Memory B cell (primary cell): Measurements from ENCODE around the gene SLIRP.

Experiments
- ATAC-seq: fragments of 150-1000 bp; cut with Tn5 transposase; 2 replicates; pipeline ENCODE4 v1.10.0; 2021; ENCODE audit warnings: low read depth, mild to moderate bottlenecking, moderate library complexity
- DNase-seq, 2 donors: peaks; one replicate each; pipeline ENCODE4 v3.0.0; 2022; ENCODE audit warnings: low spot score in 2 of 2
- H3K27ac Mint-ChIP-seq: one replicate; pipeline ENCODE4 v1.8.0; 2022; ENCODE audit warnings: mild to moderate bottlenecking, moderate library complexity, mixed read lengths
- H3K27me3 Mint-ChIP-seq: one replicate; pipeline ENCODE4 v1.8.0; 2022; ENCODE audit warnings: mixed read lengths
- H3K36me3 Mint-ChIP-seq: one replicate; pipeline ENCODE4 v1.8.0; 2022; ENCODE audit warnings: mild to moderate bottlenecking, mixed read lengths
- H3K4me1 Mint-ChIP-seq: one replicate; pipeline ENCODE4 v1.8.0; 2022; ENCODE audit warnings: mixed read lengths
- H3K4me3 Mint-ChIP-seq: one replicate; pipeline ENCODE4 v1.8.0; 2022; ENCODE audit warnings: mild to moderate bottlenecking, moderate library complexity, mixed read lengths
- H3K9me3 Mint-ChIP-seq: one replicate; pipeline ENCODE4 v1.8.0; 2022; ENCODE audit warnings: mixed read lengths

Gene SLIRP

GRCh38 chr14:77761205-77761931 lies 53.5 kb downstream of the SLIRP start:
- Mint-ChIP-seq H3K27me3 (no peaks in the 10 kb centered on the region), H3K9me3 (no peaks in the 10 kb centered on the region), H3K4me3 (peak overlapping the region; percentile 94), H3K4me1 (peaks cover 19% of the 10 kb centered on the region), H3K36me3 (peaks cover 7% of the 10 kb centered on the region), H3K27ac (peak overlapping the region; percentile 97)
- DNase-seq (no peak), ATAC-seq (peak; percentile 8)

GRCh38 chr14:77763316-77763715 lies 55.4 kb downstream of the SLIRP start:
- no peak for ATAC-seq
- no peak for DNase-seq
- Mint-ChIP-seq H3K36me3 (peaks cover 1% of the 10 kb centered on the region), H3K27ac (no peak overlapping the region), H3K4me3 (no peak overlapping the region), H3K27me3 (no peaks in the 10 kb centered on the region), H3K9me3 (no peaks in the 10 kb centered on the region), H3K4me1 (peaks cover 12% of the 10 kb centered on the region)

- Mint-ChIP-seq H3K9me3 (no peaks in the 10 kb centered on the region), H3K36me3 (peaks cover 1% of the 10 kb centered on the region), H3K27me3 (no peaks in the 10 kb centered on the region), H3K4me1 (peaks cover 6% of the 10 kb centered on the region), H3K4me3 (no peak overlapping the region), H3K27ac (no peak overlapping the region)
- no peak for DNase-seq
- ATAC-seq: no peak
Observed at GRCh38 chr14:77763978-77764377, 56.1 kb downstream of the SLIRP start.
